ENCODE data around the gene HSPA1A.
A peak's percentile ranks its signal among the peaks of the same experiment; 100 is the strongest.
"Not testable (repeated sequence)": the region's sequence is repeated elsewhere in the genome, so short reads cannot be mapped to it uniquely, and the experiment has no call there.

HSPA1A gene

DNA sequence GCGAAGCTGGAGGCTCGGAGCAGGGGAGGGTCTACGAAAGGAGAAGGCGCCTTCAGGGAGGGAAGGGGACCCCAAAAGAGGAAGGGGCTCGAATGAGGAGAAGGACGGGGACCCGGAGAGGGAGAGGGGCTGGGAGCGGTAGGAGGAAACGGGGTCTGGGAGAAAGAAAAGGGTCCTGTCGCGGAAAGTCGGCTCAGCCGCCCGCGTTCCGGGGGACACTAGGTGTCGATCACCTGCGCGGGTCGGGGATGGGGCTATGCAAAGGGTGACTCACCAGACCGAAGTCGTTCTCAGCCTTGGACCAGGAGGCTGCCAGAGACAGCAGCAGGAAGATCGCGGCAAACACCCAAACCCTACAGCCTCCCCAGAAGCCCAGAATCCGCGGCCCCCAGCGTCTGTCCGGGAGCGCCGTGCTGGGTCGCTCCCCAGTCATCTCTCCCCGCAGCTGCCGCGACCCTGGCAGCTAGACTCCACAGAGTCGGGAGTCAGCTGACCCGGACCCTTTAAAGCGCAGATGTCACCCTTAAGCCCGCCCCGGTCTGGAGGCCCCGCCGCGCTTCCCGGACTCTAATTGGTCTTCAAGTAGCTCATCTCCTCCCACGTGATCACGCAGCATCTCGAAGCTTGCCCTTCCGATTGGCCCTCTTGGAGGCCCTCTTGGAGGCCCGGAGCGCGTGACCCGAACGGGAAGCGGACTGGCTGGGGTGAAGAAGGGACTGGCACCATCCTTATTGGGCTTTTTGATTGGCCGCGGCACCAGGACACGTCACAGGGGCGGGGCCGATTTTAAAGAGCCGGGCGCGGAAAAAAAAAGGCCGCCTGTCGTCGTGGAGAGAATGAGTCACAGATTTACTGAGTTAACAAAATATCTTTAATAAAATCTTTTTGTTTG is 47.2 kb downstream of the HSPA1A start, which contains the start of gene NEU1:
TSS of gene NEU1 (minus strand) at position 478 of the 892 bp plus-strand sequence. CDS start at position 433, 45 bp downstream.
- no peaks in the 10 kb centered on the region for H3K27me3 ChIP-seq (replicated peaks; ENCODE audit: control insufficient read depth, insufficient read depth, low read length, poor library complexity, severe bottlenecking)
- peaks cover 16% of the 10 kb centered on the region for H3K4me1 ChIP-seq (ENCODE audit: control insufficient read depth, insufficient read depth, low read length, poor library complexity, severe bottlenecking)
- H3K9me3 ChIP-seq (ENCODE audit: control insufficient read depth, low read length): no peaks in the 10 kb centered on the region
- peaks cover 17% of the 10 kb centered on the region for H3K36me3 ChIP-seq (ENCODE audit: control insufficient read depth, insufficient read depth, low read length)
- peak within 1 kb of the TSS; percentile 78 for H3K4me3 ChIP-seq (ENCODE audit: insufficient read depth, low read depth, low read length, poor library complexity, severe bottlenecking)
- DNase-seq: peak; percentile 100
- H3K27ac ChIP-seq (ENCODE audit: insufficient read depth, low read length, poor library complexity, severe bottlenecking): peak within 1 kb of the TSS; percentile 89

- not testable (repeated sequence) for DNase-seq; H3K27me3 ChIP-seq (replicated peaks; ENCODE audit: control insufficient read depth, insufficient read depth, low read length, poor library complexity, severe bottlenecking); H3K9me3 ChIP-seq (ENCODE audit: control insufficient read depth, low read length)
- Histone ChIP-seq H3K4me3 (ENCODE audit: insufficient read depth, low read depth, low read length, poor library complexity, severe bottlenecking) (peak overlapping the region; percentile 56), H3K4me1 (ENCODE audit: control insufficient read depth, insufficient read depth, low read length, poor library complexity, severe bottlenecking) (peaks cover 16% of the 10 kb centered on the region), H3K27ac (ENCODE audit: insufficient read depth, low read length, poor library complexity, severe bottlenecking) (peak overlapping the region; percentile 87), H3K36me3 (ENCODE audit: control insufficient read depth, insufficient read depth, low read length) (peaks cover 15% of the 10 kb centered on the region)
Measured at GRCh38 chr6:31864123-31864562, 48.8 kb downstream of the HSPA1A start.

- no peaks in the 10 kb centered on the region for H3K9me3 ChIP-seq (ENCODE audit: control insufficient read depth, low read length)
- H3K4me1 ChIP-seq (ENCODE audit: control insufficient read depth, insufficient read depth, low read length, poor library complexity, severe bottlenecking): peaks cover 16% of the 10 kb centered on the region
- H3K36me3 ChIP-seq (ENCODE audit: control insufficient read depth, insufficient read depth, low read length): peaks cover 9% of the 10 kb centered on the region
- no peaks in the 10 kb centered on the region for H3K27me3 ChIP-seq (replicated peaks; ENCODE audit: control insufficient read depth, insufficient read depth, low read length, poor library complexity, severe bottlenecking)
- no peak overlapping the region for H3K4me3 ChIP-seq (ENCODE audit: insufficient read depth, low read depth, low read length, poor library complexity, severe bottlenecking)
- no peak for DNase-seq
- no peak overlapping the region for H3K27ac ChIP-seq (ENCODE audit: insufficient read depth, low read length, poor library complexity, severe bottlenecking)
Measured at GRCh38 chr6:31864818-31865204, 49.5 kb downstream of the HSPA1A start.

DNA sequence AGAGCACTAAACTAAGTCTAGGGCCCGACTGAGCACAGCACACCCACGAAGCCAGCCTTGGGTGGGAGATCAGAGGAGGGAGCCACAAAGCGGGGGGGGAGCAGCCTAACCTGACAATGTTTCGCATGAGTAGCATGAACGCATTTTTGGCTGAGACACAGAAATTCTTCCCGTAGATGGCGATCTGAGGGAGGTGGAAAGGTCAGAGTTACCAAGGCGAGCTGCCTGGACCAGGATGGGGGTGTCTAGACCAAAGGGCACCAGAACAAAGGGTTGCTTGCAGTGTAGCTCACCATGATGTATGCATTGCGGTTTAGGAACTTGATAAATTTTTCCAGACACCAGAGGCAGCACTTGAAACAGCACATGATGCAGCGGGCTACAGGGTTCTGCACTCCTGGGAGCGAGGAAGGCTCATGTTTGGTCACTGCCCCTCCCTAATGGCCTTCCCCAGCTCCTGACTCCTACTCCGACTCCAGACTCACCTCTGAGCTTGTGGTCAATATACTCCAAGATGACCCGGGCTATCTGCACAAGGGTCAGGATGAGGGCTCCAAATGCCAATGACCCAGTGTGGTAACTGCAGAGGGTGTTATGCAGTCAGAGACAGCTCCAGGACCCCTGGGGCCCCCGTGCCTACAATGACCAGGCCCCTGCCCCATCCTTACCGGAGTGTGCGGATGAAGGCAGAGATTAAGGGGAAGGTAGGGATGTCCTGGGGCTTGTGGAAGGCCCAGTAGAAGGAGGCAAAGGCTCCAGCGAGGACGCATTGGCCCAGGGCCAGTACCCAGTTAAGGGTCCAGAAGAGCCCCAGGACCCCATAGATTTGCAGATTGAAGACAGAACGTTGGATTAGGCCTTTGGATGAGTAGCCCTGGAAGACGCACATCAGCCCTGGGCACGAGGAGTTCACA is 50.1 kb downstream of the HSPA1A start:
- Histone ChIP-seq H3K4me1 (ENCODE audit: control insufficient read depth, insufficient read depth, low read length, poor library complexity, severe bottlenecking) (peaks cover 16% of the 10 kb centered on the region), H3K27ac (ENCODE audit: insufficient read depth, low read length, poor library complexity, severe bottlenecking) (no peak overlapping the region), H3K36me3 (ENCODE audit: control insufficient read depth, insufficient read depth, low read length) (peaks cover 2% of the 10 kb centered on the region), H3K27me3 (replicated peaks; ENCODE audit: control insufficient read depth, insufficient read depth, low read length, poor library complexity, severe bottlenecking) (no peaks in the 10 kb centered on the region), H3K4me3 (ENCODE audit: insufficient read depth, low read depth, low read length, poor library complexity, severe bottlenecking) (no peak overlapping the region), H3K9me3 (ENCODE audit: control insufficient read depth, low read length) (no peaks in the 10 kb centered on the region)
- DNase-seq: no peak

Measured in effector memory CD4-positive, alpha-beta T cell (primary cell).